Kidney glomerular epithelial cell (primary cell): ENCODE data around the gene PRSS35.
"Not testable (repeated sequence)": the region's sequence is repeated elsewhere in the genome, so short reads cannot be mapped to it uniquely, and the experiment has no call there.

ENCODE experiments used
- DNase-seq: peaks from one replicate; lab custom pipeline; 2025; lab: John Stamatoyannopoulos, UW

PRSS35 gene

GRCh38 chr6:83517500-83517899, 5.2 kb downstream of the PRSS35 start:
- DNase-seq, result no peak

- DNase-seq, result no peak
These were observed 6.6 kb downstream of the PRSS35 start for GRCh38 chr6:83518816-83519480.

GRCh38 chr6:83536034-83536646, 23.8 kb downstream of the PRSS35 start:
- peak; percentile 18 for DNase-seq

- no peak for DNase-seq
These were observed 24.6 kb downstream of the PRSS35 start for GRCh38 chr6:83536647-83537589.

GRCh38 chr6:83539678-83540077, 27.3 kb downstream of the PRSS35 start:
- DNase-seq, result no peak

- DNase-seq, result no peak
These were observed 34.3 kb downstream of the PRSS35 start for GRCh38 chr6:83546636-83547035.

- DNase-seq, result not testable (repeated sequence)
These were observed 38.1 kb downstream of the PRSS35 start for GRCh38 chr6:83550482-83550881.

- DNase-seq, result not testable (repeated sequence)
These were observed 39.4 kb downstream of the PRSS35 start for GRCh38 chr6:83551748-83552147.

- peak; percentile 10 for DNase-seq
These were observed 44.5 kb downstream of the PRSS35 start for GRCh38 chr6:83556871-83557270.

- no peak for DNase-seq
These were observed 46.6 kb downstream of the PRSS35 start for GRCh38 chr6:83558975-83559374.

- DNase-seq, result not testable (repeated sequence)
These were observed 59.4 kb downstream of the PRSS35 start for GRCh38 chr6:83571663-83572185.

- peak; percentile 45 for DNase-seq
These were observed 62.4 kb downstream of the PRSS35 start for GRCh38 chr6:83574783-83575182.
